HG02840 (cell line): ENCODE results near the gene ZBTB47.

Source experiments
- ATAC-seq: cut with Tn5 transposase; IDR thresholded peaks from one replicate; pipeline ENCODE4 v1.9.1; 2021; ENCODE audit warnings: mild to moderate bottlenecking, moderate library complexity, moderate number of reproducible peaks; ENCODE audit not compliant: unreplicated experiment, low FRiP score

The ZBTB47 gene

DNA sequence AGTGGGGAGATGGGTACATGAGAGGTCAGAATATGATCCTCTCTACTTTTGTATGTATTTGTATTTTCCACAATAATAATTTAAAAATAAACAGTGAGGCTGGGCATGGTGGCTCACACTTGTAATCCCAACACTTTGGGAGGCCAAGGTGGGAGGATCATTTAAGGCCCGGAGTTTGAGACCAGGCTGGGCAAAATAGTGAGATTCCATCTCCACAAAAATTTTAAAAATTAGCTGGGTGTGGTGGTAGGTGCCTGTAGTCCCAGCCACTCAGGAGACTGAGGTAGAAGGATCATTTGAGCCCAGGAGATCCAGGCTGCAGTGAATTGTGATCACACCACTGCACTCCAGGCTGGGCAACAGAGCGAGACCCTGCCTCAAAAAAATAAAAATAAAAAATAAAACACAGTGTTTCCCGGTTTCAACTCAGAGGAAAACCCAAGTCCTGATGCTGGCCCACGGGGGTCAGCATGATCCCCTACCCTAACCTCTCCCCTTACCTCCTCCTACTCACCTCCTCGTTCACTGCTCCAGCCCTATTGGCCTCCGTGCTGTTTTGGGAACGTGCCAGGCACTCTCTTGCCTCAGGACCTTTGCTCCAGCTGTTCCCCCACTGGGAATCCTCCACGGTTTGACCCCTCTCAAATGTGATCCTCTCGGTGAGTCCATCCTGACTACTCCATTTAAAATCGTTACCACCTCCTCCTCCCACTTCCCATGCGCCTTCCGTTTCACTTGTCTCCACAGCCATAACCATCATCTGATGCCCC lies 29.0 kb downstream of the ZBTB47 start:
- no peak for ATAC-seq

DNA sequence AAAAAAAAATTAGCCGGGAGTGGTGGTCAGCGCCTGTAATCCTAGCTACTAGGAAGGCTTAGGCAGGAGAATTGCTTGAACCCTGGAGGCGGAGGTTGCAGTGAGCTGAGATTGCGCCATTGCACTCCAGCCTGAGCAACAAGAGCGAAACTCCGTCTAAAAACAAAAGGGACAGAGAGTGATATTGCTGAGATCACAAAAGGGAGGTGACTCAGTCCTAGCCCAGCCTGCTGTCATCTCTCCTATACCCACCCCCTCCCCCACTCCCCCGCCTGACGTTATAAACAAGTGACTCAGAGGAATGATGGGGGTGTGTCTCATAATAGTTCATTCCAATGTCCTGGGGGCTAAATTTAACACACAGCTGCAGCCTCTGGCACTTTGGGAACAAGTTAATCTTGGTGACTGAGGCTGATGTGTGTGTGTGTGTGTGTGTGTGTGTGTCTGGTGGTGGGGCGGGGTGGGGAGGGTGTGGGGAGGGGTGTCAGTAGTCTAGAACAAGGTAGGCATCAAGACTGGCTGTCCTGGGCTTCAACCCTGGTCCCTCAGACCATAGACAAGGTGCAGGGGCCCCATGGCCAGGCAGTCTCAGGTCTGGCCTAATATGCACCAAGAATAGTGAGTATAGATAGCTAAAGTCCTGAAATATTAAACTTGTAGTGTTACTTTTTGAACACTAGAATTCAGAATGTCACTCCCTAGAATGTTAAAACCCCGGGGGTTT lies 30.5 kb downstream of the ZBTB47 start:
- no peak for ATAC-seq

DNA sequence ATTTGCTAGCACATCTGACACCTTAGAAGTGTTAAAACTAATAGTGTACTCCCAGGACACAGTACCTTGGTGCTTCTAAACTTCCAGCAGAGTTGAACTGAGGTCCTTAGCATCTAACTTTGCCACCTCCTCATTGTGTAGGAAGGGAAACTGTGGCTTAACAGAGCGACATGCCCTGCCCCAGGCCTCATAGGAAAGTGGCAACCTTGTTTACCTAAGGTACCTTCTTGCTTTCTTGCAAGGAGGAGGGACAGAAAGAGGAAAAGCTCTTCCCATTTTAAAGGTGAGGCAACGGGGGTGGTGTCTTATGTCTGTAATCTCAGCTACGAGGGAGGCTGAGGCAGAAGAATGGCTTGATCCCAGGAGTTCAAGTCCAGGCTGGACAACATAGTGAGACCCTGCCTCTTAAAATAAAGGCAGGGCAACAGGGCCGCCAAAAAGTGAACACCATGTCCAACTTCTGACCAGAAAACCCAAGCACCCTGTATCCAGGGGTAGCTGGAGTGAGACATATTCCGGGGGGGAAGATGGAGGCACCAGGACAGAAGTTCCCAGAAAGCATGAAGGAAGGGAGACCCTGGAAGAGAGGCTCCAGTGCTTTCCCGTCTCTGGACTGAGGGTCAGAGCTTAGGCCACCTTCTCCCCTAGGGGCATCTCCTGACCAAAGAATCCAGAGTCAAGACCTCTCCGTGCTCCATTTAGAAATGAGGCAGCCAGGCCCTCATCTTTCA lies 31.3 kb downstream of the ZBTB47 start:
- no peak for ATAC-seq

DNA sequence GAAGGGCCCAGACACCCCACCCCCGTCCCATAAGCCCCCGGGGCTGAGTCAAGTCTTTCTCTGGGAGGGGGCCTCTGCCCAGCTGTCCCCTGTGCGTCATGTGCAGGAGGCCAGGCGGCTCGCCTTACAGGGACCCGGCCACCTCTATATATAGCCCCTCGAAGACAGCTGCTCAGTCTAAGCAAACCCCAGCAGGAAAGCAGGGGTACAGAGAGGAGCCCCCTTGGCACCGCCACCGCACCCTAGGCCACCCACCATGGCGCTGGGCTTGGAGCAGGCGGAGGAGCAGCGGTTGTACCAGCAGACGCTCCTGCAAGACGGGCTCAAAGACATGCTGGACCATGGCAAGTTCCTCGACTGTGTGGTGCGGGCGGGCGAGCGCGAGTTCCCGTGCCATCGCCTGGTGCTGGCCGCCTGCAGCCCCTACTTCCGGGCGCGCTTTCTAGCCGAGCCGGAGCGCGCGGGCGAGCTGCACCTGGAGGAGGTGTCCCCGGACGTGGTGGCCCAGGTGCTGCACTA lies 31.9 kb downstream of the ZBTB47 start, which contains the start of gene KLHL40:
TSS of gene KLHL40 (plus strand) at position 175 of the 519 bp plus-strand sequence. CDS start at position 257, 82 bp downstream.
- no peak for ATAC-seq

DNA sequence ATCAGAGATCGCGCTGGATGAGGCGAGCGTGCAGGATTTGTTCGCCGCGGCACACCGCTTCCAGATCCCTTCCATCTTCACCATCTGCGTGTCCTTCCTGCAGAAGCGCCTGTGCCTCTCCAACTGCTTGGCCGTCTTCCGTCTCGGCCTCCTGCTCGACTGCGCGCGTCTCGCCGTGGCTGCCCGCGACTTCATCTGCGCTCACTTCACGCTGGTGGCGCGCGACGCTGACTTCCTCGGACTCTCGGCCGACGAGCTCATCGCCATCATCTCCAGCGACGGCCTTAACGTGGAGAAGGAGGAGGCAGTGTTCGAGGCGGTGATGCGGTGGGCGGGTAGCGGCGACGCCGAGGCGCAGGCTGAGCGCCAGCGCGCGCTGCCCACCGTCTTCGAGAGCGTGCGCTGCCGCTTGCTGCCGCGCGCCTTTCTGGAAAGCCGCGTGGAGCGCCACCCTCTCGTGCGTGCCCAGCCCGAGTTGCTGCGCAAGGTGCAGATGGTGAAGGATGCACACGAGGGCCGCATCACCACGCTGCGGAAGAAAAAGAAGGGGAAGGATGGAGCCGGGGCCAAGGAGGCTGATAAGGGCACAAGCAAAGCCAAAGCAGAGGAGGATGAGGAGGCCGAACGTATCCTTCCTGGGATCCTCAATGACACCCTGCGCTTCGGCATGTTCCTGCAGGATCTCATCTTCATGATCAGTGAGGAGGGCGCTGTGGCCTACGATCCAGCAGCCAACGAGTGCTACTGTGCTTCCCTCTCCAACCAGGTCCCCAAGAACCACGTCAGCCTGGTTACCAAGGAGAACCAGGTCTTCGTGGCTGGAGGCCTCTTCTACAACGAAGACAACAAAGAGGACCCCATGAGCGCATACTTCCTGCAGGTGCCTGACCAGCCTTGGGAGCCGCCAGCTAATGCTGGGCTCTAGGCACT lies 32.7 kb downstream of the ZBTB47 start:
- no peak for ATAC-seq

DNA sequence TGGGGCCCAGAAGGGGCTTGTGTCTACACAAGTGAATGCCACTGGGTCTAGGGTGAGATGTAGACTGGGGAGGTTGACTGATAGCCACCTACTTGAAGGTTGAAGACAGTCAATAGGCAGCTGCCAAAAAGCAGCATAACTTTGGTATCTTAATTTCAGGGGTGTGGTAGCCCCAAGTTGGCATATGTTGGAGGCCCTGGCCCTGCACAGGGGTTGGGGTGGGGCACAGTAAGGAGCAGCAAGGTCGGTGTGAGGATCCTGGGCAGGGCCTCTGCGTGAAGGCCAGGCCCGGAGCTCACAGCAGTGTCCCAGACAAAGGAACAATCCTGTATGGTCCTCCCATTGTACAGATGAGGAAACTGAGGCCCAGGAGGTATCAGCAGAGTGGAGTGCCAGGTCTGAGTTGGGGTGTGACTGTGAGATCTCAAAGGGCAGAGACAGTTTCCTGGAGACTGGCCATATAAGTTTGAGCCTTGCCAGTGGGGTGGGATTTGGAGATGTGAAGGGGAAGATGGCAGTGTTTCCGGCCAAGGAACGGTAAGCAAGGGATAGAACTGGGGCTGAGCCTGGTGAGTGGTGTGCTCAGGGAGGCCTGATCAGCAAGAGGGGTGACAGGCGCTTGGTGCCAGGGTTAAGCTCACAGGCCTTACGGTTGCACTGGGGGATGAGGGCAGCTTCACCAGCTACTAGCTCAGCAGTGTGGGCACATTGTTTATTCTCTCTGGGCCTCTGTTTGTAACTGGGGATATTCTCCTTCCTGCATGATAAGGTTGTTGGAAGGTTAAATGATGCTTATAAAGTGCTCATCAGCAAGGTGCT lies 33.5 kb downstream of the ZBTB47 start:
- ATAC-seq: no peak

DNA sequence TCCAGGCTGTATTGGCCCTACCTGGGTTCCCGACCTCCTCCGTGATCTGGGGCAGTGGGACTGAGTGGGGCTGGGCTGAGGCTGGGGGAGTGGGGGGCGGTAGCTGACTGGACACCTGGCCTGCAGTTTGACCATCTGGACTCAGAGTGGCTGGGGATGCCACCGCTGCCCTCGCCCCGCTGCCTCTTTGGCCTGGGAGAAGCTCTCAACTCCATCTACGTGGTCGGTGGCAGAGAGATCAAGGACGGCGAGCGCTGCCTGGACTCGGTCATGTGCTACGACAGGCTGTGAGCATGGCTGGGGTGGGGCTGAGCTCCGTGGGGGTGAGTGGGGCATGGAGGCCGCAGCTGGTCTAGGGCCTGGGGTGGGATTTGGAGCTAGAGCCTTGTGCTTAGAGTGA lies 34.5 kb downstream of the ZBTB47 start:
- ATAC-seq: no peak

DNA sequence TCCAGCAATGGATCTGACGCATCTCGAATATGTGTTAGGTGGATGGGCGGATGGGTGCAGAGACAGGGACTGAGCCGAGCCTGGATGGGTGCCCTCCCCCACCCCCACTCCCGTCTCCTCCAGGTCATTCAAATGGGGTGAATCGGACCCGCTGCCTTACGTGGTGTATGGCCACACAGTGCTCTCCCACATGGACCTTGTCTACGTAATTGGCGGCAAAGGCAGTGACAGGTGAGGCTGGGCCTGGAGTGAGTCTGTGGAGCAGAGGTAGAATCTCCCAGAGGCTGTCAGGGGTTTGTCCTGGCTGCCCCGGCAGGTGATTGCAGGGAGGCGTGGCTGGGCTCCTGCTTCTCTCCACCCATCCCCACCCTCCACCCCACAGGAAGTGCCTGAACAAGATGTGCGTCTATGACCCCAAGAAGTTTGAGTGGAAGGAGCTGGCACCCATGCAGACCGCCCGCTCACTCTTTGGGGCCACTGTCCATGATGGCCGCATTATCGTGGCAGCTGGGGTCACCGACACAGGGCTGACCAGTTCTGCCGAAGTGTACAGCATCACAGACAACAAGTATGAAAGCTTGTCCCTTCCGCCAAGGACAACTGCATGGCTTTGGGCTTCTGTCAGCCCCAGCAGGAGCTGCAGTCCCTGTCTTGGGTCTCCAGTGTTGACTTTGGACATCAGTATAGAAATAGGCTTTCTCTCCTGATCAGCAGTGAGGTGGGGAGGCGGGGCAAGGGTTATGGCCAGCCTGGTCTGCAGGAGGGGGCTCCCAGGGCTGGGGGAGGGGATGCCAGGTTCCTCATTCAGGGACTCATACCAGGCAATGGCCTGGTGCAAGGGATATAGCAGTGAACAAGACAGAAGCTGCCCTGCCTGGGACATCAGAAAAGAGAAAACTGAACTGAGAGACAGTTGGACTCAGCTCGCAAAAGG lies 35.3 kb downstream of the ZBTB47 start:
- ATAC-seq: no peak

DNA sequence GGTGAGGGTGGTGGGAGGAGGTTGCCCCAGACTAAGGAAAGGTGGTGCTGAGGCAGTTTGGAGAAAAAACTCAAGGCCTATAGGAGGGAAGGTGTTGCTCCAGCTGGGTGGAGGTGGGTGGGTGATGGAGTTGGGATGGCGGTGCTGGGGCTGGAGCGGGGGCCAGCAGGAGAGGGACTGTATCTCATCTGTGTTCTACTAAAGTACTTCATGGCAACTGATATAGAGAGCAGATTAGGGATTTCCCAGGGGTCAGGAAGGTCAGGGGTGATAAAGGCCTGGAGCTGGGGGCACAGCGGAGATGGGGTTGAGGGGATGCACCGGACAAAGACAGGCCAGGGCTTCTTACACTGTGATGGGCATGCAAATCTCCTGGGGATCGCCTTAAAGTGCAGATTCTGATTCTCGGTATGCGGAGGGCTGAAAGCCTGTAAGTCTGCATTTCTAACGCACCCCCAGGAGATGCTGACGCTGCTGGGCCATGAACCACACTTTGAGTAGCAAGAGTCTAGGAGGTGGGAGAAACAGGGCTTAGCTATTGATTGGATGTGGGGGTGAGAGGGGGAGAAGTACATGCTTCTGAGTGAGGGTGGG lies 36.0 kb downstream of the ZBTB47 start:
- no peak for ATAC-seq

DNA sequence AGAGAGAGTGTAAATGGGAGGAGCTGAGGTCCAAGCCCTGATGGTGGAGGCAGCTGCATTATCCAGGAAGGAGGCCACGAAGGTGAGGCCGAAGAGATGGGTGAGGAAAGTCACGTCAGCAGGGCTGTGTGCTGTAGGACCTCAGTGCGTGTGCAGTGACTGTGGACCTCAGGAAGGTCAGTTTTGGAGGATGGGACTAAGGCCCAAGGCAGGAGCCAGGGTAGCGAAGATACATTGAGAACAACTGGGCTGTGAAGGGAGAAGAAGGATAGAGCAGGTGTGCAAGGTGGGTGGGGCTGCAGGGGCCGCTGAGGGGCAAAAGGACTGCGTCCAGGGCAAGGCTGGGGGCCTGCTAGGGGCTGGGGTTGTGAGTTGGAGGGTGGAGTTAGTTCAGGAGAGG lies 36.7 kb downstream of the ZBTB47 start:
- no peak for ATAC-seq

DNA sequence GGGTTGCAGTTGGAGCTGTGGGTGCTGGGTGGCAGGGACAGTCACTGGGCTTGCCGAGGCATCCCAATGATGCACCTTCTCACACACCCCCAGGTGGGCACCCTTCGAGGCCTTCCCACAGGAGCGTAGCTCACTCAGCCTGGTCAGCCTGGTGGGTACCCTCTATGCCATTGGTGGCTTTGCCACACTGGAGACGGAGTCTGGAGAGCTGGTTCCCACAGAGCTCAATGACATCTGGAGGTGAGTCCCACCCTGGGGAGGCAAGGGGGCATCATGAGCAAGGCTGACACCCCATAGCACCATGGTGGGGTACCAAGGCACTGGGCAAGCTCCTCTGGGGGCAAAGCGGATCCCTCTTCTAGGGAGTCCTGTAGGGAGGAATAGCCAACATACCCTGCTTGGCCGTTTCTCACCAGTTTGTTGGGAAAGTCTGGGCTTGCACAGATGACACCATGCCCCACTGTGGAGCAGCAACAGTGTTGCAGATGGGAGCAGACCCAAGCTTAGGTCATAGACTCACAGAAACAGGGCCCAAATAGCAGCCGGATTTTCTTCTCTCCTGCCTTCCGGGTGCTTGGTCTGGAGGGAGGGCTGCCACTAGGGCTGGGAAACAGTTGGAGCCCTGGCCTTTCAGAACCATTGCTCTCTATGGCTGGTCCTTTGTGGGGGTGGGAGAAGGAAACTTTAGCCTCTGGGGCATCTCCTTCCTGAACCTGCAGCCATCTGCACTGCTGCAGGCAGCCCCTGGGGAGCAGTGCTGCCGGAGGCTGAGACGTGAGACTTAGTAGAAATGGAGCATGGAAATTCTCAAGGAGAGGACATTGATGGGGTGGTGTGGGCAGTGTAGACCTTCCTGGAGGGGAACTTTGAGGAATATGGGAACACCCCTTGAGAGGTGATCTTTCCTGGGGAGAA lies 37.5 kb downstream of the ZBTB47 start:
- no peak for ATAC-seq

DNA sequence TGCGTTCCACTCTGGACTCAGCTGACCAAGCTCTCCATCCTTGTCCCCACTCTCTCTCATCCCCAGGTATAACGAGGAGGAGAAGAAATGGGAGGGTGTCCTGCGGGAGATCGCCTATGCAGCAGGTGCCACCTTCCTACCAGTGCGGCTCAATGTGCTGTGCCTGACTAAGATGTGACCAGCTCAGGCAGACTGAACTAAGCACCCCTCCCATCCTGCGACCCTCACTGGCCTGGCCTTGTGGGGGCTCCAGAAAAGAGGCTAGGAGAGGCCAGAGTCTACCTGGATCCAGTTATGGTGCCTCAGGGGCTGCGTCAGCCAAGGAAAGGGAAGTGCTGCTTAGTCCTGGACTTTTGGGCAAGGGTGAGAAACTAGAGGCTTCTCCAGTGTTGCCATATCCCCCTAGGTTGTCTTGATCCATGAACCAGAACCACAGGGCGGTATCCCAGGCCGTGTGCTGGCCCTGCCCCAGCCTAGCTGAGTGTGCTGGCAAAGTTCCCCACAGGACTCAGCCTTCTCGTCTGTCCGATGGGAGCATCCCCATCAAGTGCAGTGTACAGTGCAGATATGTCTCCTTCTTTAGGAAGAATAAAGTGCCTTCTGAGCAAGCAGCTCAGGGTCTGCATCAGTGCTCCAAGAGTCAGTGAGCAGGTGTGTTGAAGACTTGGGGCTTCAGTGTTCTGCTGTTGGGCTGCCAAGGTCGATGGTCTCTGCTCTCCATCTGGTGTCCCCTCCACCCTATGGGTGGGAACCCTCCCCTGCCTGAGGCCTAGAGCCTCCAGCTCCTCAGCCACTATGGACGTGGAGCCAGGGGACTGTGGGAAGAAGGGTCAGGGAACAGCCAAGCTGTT lies 38.5 kb downstream of the ZBTB47 start:
- no peak for ATAC-seq

DNA sequence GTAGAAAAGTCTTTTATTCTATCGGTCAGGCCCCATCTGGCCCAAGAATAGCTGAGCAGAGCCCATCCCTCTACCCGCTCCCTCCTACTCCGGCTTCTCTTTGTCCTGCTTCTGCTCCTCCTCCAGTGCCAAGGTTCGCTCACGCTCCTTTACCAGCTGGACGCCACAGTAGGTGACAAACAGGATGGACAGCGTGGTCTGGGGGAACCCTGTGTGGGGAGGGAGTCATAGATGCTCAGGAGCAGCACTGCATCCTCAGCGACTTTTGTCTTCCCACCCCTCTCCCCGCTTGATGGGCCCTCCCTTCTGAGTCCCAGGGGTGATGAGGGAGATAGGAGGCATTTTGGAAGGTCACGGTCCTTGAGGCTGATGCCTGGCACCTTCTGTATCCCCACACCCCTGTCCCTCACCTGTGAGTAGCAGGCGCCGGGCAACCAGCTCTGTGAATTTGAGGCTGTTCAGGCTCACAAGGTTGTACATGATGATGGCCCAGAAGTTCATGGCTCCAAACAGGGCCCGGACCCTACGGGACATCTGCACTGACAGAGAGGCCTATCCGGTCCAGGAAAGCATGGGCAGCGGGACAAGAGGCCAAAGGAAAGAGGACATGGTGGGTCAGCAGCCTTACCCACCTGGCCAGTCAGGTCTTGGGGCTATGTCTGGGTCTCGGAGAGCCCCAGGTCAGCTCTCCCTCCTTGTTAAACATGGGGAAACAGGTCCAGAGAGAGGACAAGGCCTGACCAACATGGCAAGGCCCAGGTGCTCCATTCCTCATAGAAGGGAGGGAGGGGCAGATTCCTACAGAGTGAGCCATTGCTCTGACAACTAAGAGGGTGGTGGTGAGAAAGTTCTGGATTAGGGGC lies 39.4 kb downstream of the ZBTB47 start:
- no peak for ATAC-seq

DNA sequence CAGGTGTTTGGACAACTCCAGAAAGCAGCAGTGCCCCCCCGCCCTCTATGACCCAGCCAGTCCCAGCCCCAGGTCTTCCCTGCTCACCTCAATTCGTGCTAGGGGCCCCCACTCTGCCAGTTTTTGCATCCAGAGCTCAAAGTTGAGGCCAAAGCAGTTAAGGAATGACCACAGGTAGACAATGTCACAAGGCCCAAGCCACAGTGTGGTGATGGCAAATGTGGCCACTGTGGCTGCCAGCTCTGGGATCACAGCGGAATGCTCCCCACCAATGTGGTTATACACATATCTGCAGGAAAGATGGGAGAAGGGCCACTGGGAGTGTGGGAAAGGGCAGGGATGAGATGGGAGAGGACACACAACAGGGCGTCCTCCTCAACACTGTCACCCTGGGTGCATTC lies 40.0 kb downstream of the ZBTB47 start:
- ATAC-seq: no peak

DNA sequence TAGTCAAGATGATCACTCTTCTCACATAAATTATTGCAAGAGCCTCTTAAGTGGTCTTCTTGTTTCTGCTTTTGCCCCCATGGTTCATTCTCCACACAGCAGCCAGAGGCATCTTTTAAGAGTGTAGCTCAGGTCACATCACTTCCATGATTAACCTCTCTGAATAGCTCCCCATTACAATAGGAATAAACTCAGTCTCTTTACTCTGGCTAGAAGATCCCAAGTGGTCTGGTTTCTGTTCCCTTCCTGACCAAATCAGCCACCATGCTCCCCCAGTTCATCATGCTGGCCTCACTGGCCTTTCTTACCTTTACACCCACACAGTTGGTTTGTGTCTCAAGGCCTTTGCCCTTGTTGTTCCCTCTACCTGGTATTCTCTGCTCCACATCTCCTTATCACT lies 40.9 kb downstream of the ZBTB47 start:
- no peak for ATAC-seq
